Cerebellar cortex (tissue), 1 donor: ENCODE data around the gene NOC2L.
"Not testable (repeated sequence)": the region's sequence is repeated elsewhere in the genome, so short reads cannot be mapped to it uniquely, and the experiment has no call there.

Experiments
- DNase-seq: peaks from one replicate; pipeline ENCODE4 v3.0.0-alpha.2; 2015; ENCODE audit warnings: low spot score

Gene NOC2L

DNA sequence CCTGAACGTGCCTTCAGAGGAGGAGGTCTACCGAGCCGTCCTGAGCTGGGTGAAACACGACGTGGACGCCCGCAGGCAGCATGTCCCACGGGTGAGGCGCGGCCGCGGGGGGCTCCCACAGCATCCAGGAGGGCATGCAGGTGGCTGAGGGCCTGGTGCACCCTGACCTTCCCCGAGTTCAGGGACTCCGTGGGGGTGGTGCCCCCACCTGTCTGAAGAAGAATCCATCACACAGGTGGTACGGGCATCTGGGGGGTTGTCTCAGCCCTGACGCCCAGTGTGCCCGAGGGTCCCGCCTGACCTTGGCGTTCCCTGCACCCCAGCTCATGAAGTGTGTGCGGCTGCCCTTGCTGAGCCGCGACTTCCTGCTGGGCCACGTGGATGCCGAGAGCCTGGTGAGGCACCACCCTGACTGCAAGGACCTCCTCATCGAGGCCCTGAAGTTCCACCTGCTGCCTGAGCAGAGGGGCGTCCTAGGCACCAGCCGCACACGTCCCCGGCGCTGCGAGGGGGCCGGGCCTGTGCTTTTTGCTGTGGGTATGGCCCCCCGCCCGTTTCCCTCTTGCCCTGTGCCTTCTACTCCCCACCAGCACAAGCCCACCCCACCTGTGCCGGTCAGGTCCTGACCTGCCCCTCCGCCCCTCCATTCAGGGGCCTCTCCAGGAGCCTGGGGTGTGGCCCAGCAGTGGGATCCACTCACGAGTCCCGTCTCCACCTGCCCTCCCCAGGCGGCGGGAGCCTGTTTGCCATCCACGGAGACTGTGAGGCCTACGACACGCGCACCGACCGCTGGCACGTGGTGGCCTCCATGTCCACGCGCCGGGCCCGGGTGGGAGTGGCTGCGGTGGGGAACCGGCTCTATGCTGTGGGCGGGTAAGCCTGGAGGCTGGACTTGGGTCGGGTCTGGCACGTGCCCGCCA, 3.6 kb upstream of the NOC2L start:
- no peak for DNase-seq

DNA sequence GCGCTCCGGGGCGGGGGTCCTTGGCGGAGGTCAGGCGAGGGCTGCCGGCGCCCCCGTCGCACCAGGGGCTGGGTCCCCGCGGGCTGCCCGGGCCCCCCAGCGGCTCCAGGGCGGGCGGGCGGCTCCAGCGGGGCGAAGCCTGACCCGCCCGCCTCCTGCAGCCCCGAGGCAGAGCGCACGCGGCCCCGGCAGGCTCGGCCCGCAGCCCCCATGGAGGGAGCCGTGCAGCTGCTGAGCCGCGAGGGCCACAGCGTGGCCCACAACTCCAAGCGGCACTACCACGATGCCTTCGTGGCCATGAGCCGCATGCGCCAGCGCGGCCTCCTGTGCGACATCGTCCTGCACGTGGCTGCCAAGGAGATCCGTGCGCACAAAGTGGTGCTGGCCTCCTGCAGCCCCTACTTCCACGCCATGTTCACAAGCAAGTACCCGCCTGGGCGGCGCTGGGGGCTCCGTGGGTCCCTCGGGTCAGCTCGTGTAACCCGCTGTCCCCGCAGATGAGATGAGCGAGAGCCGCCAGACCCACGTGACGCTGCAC, 2.1 kb upstream of the NOC2L start:
- no peak for DNase-seq

DNA sequence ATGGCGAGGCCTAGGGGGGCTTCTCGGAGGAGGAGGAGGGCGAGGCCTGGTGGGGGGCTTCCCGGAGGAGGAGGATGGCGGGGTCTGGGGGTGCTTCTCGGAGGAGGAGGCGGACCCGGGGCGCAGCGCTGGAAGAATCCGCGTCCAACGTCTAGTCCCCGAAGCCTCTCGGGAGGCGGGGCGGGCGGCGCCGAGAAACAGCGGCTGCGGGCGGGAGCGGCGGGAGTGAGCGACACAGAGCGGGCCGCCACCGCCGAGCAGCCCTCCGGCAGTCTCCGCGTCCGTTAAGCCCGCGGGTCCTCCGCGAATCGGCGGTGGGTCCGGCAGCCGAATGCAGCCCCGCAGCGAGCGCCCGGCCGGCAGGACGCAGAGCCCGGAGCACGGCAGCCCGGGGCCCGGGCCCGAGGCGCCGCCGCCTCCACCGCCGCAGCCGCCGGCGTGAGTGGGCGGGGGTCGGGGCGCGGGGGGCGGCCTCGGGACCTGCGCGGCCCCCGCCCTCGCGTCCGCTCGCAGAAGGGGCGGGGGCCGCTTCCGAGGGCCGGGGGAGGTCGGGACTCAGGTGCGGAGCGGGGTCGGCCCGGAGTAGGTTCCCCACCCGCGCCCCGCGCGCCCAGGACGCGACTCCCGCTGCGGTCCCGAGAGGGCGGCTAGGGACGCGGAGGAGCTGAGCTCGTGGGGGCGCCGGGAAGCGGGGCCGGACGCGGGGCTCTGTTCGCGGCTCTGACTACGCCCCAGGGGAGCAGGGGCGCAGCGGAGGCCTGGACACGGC, 1.5 kb upstream of the NOC2L start, which contains the start of gene KLHL17:
Gene KLHL17 (plus strand): TSS at position 222 of the 769 bp plus-strand sequence. CDS start 110 bp downstream, at position 332.
- DNase-seq: peak; percentile 60

DNA sequence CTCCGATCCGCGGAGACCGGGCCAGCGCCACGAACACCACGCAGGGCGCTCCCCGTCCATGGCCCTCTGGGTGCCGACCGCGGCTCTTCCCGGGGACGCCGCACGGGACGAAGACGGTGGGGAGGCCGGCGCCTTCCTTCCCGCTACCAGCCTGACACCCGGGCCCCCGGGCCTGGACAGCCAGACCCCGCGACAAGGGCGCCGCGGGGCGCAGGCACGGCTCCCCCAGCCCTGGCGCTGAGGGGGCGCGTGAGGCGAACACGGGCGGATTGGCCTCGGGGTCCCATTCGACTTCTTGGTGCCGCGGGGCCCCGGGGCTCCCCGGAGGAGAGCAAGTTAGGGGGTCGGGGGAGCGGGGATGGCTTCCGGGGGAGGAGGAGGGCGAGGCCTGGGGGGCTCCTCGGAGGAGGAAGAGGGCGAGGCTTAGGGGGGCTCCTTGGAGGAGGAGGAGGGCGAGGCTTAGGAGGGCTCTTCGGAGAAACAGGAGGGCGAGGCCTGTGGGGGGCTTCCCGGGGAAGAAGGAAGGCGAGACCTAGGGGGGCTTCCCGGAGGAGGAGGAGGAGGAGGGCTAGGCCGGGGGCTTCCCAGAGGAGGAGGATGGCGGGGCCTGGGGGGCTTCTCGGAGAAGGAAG, 791 bp upstream of the NOC2L start:
- DNase-seq: no peak

DNA sequence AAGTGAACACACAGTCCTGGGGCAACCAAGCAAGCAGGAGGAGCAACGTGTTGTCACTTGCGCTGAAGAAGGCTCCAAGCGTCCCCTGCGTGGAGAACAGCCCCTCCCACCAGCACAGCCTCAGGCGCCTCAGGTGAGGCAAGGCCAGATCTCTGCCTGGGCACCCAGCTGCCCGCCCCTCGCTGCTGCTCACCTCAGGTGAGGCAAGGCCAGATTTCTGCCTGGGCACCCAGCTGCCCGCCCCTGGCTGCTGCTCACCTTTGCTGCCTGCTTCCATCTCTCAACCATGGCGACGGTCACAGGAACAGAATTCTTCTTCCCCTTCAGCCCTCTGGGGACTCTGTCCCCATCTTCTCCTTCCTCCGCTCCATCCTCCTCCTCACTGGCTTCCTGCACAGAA, 2.4 kb downstream of the NOC2L start:
- no peak for DNase-seq

DNA sequence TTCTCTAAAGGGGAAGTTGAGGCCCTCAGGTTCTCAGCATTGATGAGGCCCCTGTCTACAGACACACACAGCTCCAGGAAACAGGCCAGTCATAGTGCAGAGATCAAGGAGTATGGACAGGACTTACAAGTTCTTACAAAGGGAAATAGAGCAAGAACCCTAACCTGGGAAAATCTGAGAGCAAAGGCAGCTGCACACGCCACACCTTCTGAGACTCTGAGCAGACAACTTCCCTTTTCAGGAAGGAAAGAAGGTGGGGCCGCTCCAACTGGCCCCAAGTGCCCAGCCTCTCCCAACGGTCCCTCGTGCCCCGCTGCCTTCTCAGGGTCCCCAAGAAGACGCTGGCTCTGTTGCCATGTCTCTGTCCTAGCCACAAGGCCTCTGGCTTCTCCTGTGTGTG, 3.6 kb downstream of the NOC2L start:
- no peak for DNase-seq

DNA sequence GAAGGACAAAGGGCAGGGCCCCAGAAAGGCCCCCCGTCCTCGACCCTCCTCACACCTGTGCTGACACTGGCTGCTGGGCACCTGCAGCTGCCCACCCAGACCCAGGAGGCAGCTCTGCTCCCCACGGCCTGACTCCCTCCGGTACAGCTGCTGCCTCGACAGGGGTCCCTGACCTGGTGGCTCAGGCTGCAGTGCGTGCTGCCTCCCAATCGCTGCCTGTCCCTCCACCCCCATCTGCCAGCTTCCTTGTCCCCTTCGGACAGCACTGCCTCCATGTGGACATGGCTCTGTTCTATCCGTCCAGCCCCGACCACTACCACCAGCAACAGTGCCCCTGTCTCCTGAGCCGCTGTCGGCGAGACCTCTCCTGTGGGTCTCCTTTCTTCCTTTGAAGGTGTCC, 4.1 kb downstream of the NOC2L start:
- no peak for DNase-seq

DNA sequence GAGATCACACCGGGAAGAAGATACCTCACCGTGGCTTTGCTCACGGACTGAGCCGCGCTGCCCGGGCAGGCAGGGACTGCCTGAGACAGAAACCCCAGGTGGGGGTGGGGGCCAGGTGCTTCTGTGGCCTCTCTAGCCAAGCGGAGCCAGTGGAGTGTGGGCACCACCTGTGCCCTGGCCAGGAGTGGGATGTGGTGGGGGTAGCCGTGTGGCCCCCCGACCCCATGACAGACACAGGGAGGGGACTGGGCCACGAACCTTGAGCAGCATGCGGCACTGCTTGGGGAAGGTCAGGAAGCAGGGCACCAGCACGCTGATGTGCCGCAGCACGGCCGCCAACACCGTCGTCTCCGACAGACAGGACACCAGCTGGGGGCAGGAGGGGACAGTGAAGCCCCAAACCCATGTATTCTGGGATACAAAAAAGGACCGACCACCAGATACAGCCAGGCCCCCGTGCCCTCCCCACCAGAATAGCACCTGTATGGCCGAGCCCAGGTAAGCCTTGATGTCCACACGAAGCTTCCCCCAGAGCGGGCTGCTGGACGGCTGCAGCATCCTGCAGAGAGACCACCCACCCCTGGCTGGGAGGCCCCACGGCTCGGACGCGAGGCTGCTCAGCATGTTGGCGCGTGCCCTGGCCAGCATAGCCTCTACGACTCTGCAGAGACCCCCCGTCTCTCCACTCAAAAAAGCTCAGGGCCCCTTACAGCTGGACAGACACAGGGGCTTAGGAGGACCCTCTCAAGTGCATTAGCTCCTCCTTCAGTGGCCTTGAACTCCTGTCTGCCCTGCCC, 5.3 kb downstream of the NOC2L start:
- no peak for DNase-seq

DNA sequence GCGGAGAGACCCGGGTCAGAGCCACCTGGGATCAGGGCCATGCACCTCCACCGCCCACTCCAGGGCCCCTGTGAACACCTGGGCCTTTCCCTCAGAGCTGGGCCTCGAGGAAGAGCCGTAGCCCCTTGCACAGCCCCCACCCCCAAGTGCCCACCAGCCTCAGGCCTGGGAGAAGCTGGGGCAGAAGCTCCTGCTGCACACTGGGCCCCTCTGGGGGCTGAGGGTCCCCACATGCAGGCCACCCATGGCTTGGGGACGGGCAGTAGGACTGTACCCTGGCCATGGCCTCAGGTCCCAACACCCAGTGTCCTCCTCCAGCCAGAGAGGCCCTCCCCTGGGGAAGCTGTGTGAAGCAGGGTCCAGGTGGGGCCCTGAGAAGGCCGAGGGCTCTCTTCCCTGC, 6.5 kb downstream of the NOC2L start:
- DNase-seq: no peak

DNA sequence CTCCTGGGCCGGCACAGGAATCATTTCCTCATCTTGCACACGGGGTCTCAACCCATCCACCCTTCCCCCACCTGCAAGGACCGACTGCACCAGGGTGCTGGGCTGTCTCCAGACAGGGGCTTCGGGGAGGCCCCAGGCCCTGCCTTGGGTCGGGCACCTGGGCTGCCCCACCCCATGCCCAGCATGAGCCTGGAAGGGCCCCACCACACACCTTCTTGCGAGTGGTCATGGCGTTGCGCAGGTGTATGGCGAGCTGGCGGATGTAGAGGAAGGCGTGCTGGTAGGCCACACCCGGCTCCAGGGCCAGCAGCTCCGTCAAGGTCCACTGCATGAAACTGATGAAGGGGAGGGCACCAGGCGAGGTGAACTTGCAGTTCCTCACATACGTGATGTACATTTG, 6.9 kb downstream of the NOC2L start:
- no peak for DNase-seq

DNA sequence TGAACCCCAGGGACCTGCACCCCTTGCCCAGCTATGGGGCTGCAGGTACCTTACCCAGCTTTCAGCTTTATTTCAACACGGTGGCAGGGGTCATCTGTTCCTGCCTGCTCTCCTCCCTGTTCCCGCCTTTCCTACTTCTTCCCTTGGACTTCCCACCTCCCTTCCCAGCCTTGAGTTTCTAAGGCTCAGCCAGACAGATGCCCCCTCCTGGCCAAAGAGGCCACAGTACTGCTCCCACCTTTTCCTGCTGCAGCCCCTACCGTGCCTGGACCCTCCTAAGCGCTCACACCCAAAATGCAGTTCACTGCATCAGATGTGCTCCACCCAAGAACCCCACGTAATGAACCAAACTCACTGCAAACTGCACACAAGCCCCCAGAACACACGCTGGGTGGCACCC, 7.7 kb downstream of the NOC2L start:
- DNase-seq: peak; percentile 57

DNA sequence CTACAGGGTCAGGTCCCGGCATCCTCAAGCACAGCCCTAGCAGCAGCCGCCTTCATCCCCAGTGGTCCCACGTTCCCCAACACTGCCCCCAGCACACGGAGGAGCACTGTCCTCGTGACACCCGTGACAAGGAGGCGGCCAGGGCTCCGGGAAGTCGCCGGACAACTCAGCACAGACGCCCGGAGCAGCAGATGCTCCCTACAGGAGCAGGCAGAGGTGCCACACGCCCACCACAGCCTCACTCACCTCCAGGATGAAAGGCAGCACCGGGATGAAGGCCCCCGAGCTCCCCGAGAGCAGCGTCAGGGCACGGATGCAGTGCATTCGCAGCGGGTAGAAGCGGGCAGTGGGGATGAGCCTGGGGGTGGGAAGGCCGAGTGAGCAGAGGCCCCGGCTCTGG, 8.2 kb downstream of the NOC2L start:
- no peak for DNase-seq

DNA sequence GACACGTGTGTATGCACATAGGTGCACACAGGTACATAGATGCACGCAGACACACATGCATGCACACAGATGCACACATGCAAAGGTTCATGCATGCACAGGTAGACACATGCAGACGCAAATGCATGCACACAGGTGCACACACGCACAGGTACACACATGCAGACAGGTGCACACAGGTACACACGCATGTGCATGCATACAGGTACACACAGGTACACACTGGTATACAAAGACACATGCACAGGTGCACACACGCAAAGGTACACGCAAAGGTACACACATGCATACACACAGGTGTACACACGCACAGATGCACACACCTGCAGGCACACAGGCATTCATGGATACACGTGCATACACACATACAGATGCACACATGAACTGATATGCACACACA, 8.8 kb downstream of the NOC2L start:
- DNase-seq: no peak

DNA sequence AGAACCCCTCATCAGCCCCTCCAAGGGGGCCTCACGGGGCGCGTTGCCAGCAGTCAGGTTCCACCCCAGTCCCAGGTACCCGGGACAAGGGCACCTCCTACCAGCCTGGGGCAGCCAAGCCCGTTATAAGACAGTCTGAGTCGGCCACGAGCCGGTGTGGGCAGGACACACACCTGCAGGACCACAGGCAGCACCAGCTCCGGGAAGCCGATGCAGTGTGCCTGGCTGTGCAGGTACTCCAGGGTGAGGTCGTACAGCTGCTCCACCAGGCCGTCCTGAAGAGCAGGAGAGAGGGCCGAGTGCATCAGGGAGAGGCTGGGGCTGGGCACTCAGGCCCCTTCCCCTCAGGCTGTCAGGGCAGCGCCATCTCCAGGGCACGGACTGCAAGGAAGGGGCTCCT, 11.1 kb downstream of the NOC2L start:
- no peak for DNase-seq

DNA sequence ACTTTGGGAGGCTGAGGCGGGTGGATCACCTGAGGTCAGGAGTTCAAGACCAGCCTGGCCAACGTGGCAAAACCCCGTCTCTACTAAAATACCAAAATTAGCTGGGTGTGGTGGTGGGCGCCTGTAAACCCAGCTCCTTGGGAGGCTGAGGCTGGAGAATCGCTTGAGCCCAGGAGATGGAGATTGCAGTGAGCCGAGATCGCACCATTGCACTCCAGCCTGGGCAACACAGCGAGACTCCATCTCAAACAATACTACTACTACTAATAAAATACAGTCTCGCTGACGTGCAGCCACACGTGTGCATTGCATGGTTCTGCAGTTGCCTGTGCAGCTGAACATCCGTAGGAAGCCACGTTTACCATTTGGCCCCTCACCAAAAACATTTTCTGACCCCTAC, 12.2 kb downstream of the NOC2L start:
- DNase-seq: not testable (repeated sequence)

DNA sequence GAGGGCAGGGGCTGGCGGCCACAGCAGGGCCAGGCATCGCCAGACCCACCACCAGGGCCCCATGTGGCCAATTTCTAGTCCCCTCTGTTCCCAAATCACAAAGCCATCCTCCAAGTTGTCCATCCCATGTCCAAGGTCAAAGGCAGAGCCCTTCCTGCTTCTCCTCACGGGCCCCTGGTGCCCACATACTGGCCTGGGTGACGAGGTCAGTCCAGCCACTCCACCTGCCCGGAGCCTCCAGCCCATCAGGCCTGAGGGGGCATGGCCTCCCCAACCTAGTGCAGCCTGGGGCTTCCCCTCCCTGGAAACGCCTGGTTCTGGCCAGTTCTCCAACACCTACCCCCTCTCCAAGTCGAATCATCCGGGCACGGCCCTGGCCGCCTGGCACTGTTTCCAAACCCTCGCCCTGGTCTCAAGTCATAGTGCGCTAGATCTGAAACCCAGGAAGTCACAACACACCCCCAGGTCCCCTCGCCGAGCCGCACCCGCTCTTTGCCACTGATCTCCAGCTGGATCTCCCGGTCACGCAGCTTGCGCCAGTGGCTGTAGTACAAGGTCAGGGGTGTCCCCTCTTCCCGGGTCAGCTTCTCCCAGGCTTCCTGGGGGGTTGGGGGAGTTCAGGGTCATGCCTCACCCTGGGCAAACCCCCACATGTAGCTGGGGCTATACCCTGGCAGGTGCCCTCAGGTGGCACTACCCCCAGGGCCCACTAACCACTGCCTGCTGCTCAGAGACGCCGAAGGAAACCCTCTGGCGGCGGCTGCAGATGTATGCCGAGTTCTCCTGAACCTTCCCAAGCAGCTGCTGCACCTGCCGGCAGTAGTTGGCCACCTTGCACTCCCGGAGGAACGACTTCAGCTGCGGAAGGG, 13.1 kb downstream of the NOC2L start:
- DNase-seq: peak; percentile 24

DNA sequence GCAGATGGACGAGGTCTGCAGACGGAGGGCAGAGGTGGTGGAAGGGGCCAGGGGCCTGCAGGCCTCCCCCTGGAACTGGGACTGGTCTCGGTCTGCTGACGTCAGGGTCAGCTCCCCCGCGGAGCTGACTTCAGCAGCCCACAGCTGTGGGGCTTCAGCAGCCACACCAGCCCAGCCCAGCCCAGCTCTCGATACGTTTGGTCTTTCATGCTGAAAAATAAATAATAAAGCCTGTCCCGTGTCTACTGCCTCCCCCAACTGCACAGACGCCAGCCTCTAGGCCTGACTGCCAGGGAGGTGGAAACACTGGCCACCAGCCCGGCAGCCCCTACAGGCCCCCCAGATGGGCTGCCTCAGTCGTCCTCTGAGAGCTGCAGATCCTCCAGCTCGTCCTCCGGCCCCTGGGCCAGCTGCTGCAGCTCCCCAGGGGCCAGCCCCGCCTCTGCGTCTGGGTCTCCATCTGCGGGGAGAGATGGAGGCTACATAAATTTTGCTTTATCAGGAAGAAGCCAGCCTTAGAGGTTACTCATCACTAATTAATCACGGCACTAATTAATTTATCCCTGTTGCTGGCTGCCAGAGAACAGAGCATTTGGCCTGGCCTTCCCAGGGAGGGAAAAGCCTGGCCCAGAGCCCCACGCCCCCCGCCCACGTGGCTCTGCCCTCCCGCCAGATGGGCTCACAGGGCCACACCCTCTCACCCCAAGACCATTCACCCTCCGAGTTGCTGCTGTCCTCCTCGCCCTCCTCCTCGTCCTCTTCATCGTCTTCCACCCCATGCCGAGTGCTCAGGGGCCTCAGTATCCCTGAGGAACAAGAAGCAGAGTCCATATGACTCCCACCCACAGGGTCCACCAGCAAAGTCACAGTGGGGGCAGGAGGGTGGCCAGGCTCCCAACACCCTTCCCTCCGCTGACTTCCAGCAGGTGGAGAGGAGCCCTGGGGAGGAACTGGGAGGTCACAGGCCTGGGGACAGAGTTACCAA, 14.4 kb downstream of the NOC2L start:
- peak; percentile 69 for DNase-seq

DNA sequence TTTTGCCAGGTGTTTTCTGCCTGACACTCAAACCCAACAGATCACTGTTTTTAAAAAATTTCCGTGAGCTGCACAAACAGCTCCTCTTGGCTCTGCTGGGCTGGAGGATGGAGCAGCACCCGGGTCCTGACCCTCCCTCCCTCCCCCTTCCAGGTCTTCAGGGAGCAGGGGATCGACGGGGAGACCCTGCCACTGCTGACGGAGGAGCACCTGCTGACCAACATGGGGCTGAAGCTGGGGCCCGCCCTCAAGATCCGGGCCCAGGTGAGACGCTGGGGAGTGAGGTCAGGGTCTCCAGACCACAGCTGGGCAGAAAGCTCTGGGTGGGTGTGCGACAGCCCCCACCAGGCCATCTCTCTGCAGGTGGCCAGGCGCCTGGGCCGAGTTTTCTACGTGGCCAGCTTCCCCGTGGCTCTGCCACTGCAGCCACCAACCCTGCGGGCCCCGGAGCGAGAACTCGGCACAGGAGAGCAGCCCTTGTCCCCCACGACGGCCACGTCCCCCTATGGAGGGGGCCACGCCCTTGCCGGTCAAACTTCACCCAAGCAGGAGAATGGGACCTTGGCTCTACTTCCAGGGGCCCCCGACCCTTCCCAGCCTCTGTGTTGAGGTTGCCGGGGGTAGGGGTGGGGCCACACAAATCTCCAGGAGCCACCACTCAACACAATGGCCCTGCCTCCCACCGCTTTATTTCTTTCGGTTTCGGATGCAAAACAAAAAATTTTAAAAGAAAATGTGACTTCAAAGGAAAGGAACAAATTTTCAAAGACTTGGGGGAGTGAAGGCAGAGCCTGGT, 15.3 kb downstream of the NOC2L start:
- DNase-seq: no peak
